SK-N-SH (cell line): ENCODE results near the gene UBE2D2. TPM values are rescaled to one million over a fixed set of nuclear protein-coding genes. Genes with fewer than 3 reads are reported as not detected.

ENCODE experiments used
- CTCF ChIA-PET: fragments of 300-600, 350-600 bp; formaldehyde crosslinking; extraction: SDS; loops from one replicate; lab custom pipeline; 2021; lab: Yijun Ruan, JAX
- POLR2A ChIA-PET: fragments of 350-600 bp; sonication (Branson Sonifier 250); formaldehyde crosslinking; extraction: SDS; loops from one replicate; lab custom pipeline; 2020; ENCODE audit warnings: antibody characterized with exemption, inconsistent platforms; lab: Yijun Ruan, JAX
- DNase-seq: peaks from one replicate; pipeline ENCODE4 v3.0.0; 2012
- H2AFZ ChIP-seq: fragments of 200-600 bp; sonication (generic); 2 replicates; pipeline ENCODE4 v1.8.1; 2016; ENCODE audit warnings: antibody characterized with exemption, mild to moderate bottlenecking, low read depth
- H3F3A ChIP-seq: fragments of 200-600 bp; sonication (generic); replicated peaks from 2 replicates; pipeline ENCODE3; 2016; ENCODE audit warnings: antibody characterized with exemption, mild to moderate bottlenecking; ENCODE audit not compliant: insufficient read depth
- H3K27ac ChIP-seq, 2 experiments: fragments of 200-500 bp in 1 of 2; fragments of 200-600 bp in 1 of 2; sonication (Bioruptor generic) in 1 of 2; sonication (generic), shearing (Covaris generic) in 1 of 2; 2 replicates each; pipeline versions ENCODE4 v1.5.1 to v1.6.1; 2014 to 2016; ENCODE audit warnings: low read depth in 2 of 2, inconsistent platforms in 1 of 2, low read length in 1 of 2, mild to moderate bottlenecking in 1 of 2, mixed read lengths in 1 of 2
- H3K27me3 ChIP-seq: fragments of 200-600 bp; sonication (generic), shearing (Covaris generic); 2 replicates; pipeline ENCODE4 v1.6.1; 2016; ENCODE audit warnings: mixed run types; ENCODE audit not compliant: insufficient read depth
- H3K36me3 ChIP-seq, 2 experiments: fragments of 200-500 bp in 1 of 2; fragments of 200-600 bp in 1 of 2; sonication (Bioruptor generic) in 1 of 2; sonication (generic) in 1 of 2; replicated peaks in 1 of 2; 2 replicates each; pipeline versions ENCODE3 to v1.5.1; 2014 to 2016; ENCODE audit warnings: low read length in 1 of 2, mild to moderate bottlenecking in 1 of 2; ENCODE audit not compliant: insufficient read depth in 2 of 2, control insufficient read depth in 1 of 2
- H3K4me1 ChIP-seq, 2 experiments: fragments of 200-500 bp in 1 of 2; fragments of 200-600 bp in 1 of 2; sonication (Bioruptor generic) in 1 of 2; sonication (generic), shearing (Covaris generic) in 1 of 2; 2 replicates each; pipeline versions ENCODE4 v1.5.1 to v1.6.1; 2014 to 2016; ENCODE audit warnings: low read depth in 1 of 2, low read length in 1 of 2, mixed run types in 1 of 2; ENCODE audit not compliant: insufficient read depth in 2 of 2, control insufficient read depth in 1 of 2
- H3K4me2 ChIP-seq: fragments of 200-600 bp; sonication (generic), shearing (Covaris generic); 2 replicates; pipeline ENCODE4 v1.6.1; 2017; ENCODE audit warnings: mixed run types
- H3K4me3 ChIP-seq, 2 experiments: fragments of 200-500 bp in 1 of 2; fragments of 200-600 bp in 1 of 2; sonication (Bioruptor generic) in 1 of 2; sonication (generic), shearing (Covaris generic) in 1 of 2; 2 replicates each; pipeline versions ENCODE4 v1.5.1 to v1.8.1; 2014 to 2016; ENCODE audit warnings: low read depth in 2 of 2, inconsistent platforms in 1 of 2, low read length in 1 of 2, mild to moderate bottlenecking in 1 of 2, mixed read lengths in 1 of 2, moderate library complexity in 1 of 2
- H3K79me2 ChIP-seq: fragments of 200-600 bp; sonication (generic); 2 replicates; pipeline ENCODE4 v1.8.1; 2017; ENCODE audit warnings: mild to moderate bottlenecking; ENCODE audit not compliant: insufficient read depth
- H3K9ac ChIP-seq: fragments of 200-600 bp; sonication (generic); 2 replicates; pipeline ENCODE4 v1.6.1; 2017; ENCODE audit warnings: mixed run types
- H3K9me2 ChIP-seq: fragments of 200-600 bp; sonication (generic); 2 replicates; pipeline ENCODE4 v1.6.1; 2017; ENCODE audit warnings: mixed run types
- H3K9me3 ChIP-seq: fragments of 200-600 bp; sonication (generic); 2 replicates; pipeline ENCODE4 v1.6.1; 2017; ENCODE audit warnings: mixed run types, mild to moderate bottlenecking, moderate library complexity
- H4K20me1 ChIP-seq: fragments of 200-600 bp; sonication (generic); 2 replicates; pipeline ENCODE4 v1.6.1; 2017; ENCODE audit warnings: mild to moderate bottlenecking, mixed run types; ENCODE audit not compliant: insufficient read depth
- CTCF ChIP-seq: fragments of 200-600 bp; sonication (generic); IDR thresholded peaks from 2 replicates; pipeline ENCODE4 v1.6.1; 2017; ENCODE audit warnings: antibody characterized with exemption, mild to moderate bottlenecking, moderate library complexity
- FOSL2 ChIP-seq: IDR thresholded peaks from 2 replicates; pipeline ENCODE4 v1.4.0; 2012; ENCODE audit warnings: low read depth, mild to moderate bottlenecking, moderate library complexity, borderline replicate concordance
- GABPA ChIP-seq: IDR thresholded peaks from 2 replicates; pipeline ENCODE4 v1.4.0; 2012; ENCODE audit warnings: low read depth, mild to moderate bottlenecking
- GATA2 ChIP-seq: sonication (generic); formaldehyde crosslinking; IDR thresholded peaks from 2 replicates; pipeline ENCODE4 v1.5.0; 2020; ENCODE audit warnings: mild to moderate bottlenecking, missing genetic modification reagents
- MXI1 ChIP-seq: IDR thresholded peaks from 2 replicates; pipeline ENCODE4 v1.6.1; 2012; ENCODE audit warnings: mild to moderate bottlenecking, low read depth, low read length, improper control_type of control experiment
- NFIC ChIP-seq: IDR thresholded peaks from 2 replicates; pipeline ENCODE4 v1.4.0; 2012; ENCODE audit warnings: borderline replicate concordance
- POLR2AphosphoS5 ChIP-seq: IDR thresholded peaks from 2 replicates; pipeline ENCODE4 v1.6.1; 2012; ENCODE audit warnings: low read depth, low read length
- USF2 ChIP-seq: fragments of 150-350 bp; IDR thresholded peaks from 2 replicates; pipeline ENCODE4 v1.6.1; 2017; ENCODE audit warnings: antibody characterized with exemption, low read length, low read depth, borderline replicate concordance
- ZBTB33 ChIP-seq: IDR thresholded peaks from 2 replicates; pipeline ENCODE4 v1.4.0; 2012; ENCODE audit warnings: low read depth, borderline replicate concordance
- WGBS: methylation state at CpG from one replicate; pipeline ENCODE4 v1.1.6; 2017; ENCODE audit warnings: low lambda C conversion rate; 5-methylcytosine and 5-hydroxymethylcytosine counted together
- polyA plus RNA-seq, 3 experiments: library from polyadenylated mRNA; depleted of rRNA; stranded (reverse); fragments of >200 nt; gene quantifications; 2 replicates each; pipeline ENCODE4 v1.2.3, GENCODE V29; 2012

The UBE2D2 gene
- polyA plus RNA-seq, 1 of the 3 experiments (the other 2 are of a cell fraction) = 24.5 TPM

DNA sequence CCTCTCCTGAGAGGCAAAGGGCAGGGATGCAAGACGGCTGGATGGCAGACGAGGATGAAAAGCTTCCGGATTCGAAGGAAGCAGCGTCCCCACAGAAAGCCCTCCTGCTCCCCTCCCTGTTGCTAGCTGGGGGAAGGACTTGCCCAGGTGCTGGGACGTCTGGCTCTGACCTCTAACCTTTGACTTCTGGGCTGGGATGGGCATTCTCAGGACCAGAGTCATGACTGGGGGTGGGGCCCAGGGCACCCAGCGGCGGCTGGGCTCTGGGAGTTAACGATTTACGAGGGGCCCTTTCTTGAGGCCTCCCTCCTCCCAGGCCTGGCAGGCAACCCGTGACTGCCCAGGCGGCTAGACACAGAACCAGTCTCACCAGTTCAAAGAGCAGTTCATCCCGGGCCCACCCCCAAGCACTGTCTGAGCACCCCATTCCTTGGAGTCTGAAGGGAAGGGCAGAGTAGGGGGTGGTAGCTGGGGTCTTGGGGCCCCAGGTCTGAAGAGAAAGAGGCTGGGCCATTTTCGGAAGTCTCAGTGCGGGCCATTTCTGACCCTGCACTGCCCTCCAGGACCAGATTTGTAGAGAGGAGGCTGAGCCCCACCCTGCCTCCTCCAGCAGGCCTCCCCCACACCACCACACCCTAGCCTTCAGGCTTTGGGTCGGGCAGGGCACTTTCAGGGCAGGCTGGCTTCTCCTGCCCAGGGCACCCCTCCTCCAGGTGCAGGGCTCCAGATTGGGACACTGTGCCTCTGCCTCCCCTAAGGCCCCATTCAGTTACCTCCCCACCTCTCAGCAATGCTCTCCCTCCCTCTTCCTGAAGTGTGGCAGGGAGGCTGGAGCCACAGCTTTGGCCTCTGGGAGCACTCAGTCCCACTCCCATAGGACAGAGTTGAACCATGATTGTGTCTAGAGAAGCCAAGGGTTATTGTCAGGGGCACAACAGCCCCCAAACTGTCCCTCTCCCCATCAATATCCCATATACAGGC, 82.0 kb downstream of the UBE2D2 start:
- Histone ChIP-seq H2AFZ (no peak overlapping the region), H3F3A (peaks cover 15% of the 10 kb centered on the region), H3K9me2 (no peaks in the 10 kb centered on the region), H3K36me3 (no peaks in the 10 kb centered on the region), H3K27me3 (no peaks in the 10 kb centered on the region), H3K79me2 (peaks cover 4% of the 10 kb centered on the region; the same call in 1 of the 2 replicates), H3K4me2 (no peak overlapping the region), H3K4me3 (no peak overlapping the region), H4K20me1 (no peaks in the 10 kb centered on the region), H3K4me1 (peaks cover 18 to 56% of the 10 kb centered on the region in 2 experiments), H3K27ac (no peak overlapping the region), H3K9ac (no peak overlapping the region), H3K9me3 (no peaks in the 10 kb centered on the region)
- CTCF ChIA-PET = interaction anchor here (1.6 to 22.4 kb wide), 4 partner anchors 7 to 124 kb away, joined by 4 to 627 read pairs (median 274); no protein-coding TSS in a partner anchor
- TF ChIP-seq ZBTB33 (no peak), GATA2 (no peak), NFIC (no peak), CTCF (no peak), POLR2AphosphoS5 (no peak), USF2 (no peak), MXI1 (no peak), GABPA (no peak), FOSL2 (no peak)
- POLR2A ChIA-PET = interaction anchor here (1.7 kb wide), 1 partner anchor 18 kb away, joined by 4 read pairs; no protein-coding TSS in a partner anchor
- peak; percentile 19 for DNase-seq
- 81% methylated on average over 10 of the region's 16 CpGs for WGBS
